Keratinocyte (primary cell): ENCODE results near the gene UBASH3B.

Experiments
- EZH2 ChIP-seq: IDR thresholded peaks from one replicate; pipeline ENCODE4 v1.6.1; 2012; ENCODE audit warnings: inconsistent platforms, mild to moderate bottlenecking, low read length, moderate library complexity
- TF ChIP-seq, protein P1 (sequence below), 3 experiments: IDR thresholded peaks in 1 of 3; conservative IDR thresholded peaks in 1 of 3; optimal IDR thresholded peaks in 1 of 3; 2 replicates in 2 of 3; 3 replicates in 1 of 3; pipeline versions ENCODE3 to v1.5.1; 2011; ENCODE audit warnings: low read length in 3 of 3, mild to moderate bottlenecking in 3 of 3, moderate library complexity in 2 of 3, control low read depth in 1 of 3, inconsistent platforms in 1 of 3; ENCODE audit not compliant: insufficient read depth in 2 of 3; ENCODE audit errors: extremely low read depth in 1 of 3

DNA sequence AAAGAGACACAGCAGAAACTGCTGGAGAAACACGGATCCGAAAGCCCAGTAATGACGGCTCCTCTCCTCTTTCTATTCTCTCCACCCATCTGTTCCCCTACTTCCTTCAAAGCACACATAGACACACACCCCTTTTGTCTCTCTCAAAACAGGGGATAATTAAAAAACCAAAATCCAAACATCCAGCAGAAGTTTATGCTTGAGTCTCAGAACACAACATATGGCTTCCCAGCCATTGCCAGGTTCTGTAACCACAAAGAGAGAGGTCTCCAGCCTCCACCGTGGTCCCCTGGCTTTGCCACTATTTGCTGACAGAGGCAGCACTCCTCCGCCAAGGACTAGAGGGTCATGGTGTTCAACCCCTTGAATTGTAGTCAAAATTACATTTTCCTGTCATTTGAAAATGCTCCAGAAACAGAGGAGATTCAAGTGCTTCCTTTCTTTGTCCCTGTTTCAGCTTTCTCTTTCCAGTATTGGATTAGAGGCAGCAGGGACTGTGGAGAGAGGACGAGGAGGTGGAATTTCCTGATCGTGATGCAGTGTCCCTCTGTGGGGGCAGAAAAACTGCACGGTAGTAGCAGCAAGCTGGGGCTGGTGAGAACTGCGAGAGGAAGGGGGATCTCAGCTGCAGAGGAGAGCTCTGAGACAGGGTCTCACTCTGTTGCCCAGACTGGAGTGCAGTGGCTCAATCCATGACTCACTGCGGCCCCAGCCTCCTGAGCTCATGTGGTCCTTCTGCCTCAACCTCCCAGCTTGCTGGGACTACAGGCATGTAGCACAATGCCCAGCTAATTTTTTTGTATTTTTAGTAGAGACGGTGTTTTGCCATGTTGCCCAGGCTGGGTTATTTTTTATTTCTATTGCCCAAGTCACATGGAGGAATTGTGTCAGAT, 60.3 kb downstream of the UBASH3B start:
- TF ChIP-seq, protein P1, sequence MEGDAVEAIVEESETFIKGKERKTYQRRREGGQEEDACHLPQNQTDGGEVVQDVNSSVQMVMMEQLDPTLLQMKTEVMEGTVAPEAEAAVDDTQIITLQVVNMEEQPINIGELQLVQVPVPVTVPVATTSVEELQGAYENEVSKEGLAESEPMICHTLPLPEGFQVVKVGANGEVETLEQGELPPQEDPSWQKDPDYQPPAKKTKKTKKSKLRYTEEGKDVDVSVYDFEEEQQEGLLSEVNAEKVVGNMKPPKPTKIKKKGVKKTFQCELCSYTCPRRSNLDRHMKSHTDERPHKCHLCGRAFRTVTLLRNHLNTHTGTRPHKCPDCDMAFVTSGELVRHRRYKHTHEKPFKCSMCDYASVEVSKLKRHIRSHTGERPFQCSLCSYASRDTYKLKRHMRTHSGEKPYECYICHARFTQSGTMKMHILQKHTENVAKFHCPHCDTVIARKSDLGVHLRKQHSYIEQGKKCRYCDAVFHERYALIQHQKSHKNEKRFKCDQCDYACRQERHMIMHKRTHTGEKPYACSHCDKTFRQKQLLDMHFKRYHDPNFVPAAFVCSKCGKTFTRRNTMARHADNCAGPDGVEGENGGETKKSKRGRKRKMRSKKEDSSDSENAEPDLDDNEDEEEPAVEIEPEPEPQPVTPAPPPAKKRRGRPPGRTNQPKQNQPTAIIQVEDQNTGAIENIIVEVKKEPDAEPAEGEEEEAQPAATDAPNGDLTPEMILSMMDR (optimal IDR thresholded peaks at IDR 0.05 in 1 of 3, IDR thresholded peaks at IDR 0.05 in 1 of 3, conservative IDR thresholded peaks at IDR 0.05 in 1 of 3; ENCODE audit: extremely low read depth in 1 of 3, insufficient read depth in 2 of 3, low read length in 3 of 3) = no peak
- no peak for TF ChIP-seq EZH2
